H1 (cell line): ENCODE measurements around the gene COL6A5.
"Not testable (repeated sequence)": the region's sequence is repeated elsewhere in the genome, so short reads cannot be mapped to it uniquely, and the experiment has no call there.

ENCODE experiments used
- CTCF ChIP-seq, 3 experiments: IDR thresholded peaks; 1 replicate in 2 of 3; 2 replicates in 1 of 3; pipeline versions ENCODE4 v1.5.1 to v1.6.1; 2011; ENCODE audit warnings: low read length in 3 of 3, mild to moderate bottlenecking in 3 of 3, inconsistent platforms in 2 of 3, low read depth in 1 of 3, moderate library complexity in 1 of 3; ENCODE audit not compliant: insufficient read depth in 1 of 3; ENCODE audit errors: control extremely low read depth in 1 of 3
- EZH2 ChIP-seq: fragments of 200-600 bp; sonication (generic); IDR thresholded peaks from 2 replicates; pipeline ENCODE4 v1.7.1; 2012; ENCODE audit warnings: low read depth, mild to moderate bottlenecking, moderate library complexity, low read length, inconsistent platforms; ENCODE audit not compliant: severe bottlenecking
- POLR2A ChIP-seq, 2 experiments: IDR thresholded peaks; 1 replicate in 1 of 2; 2 replicates in 1 of 2; pipeline ENCODE4 v1.6.1; 2011; ENCODE audit warnings: low read depth in 2 of 2, low read length in 2 of 2, mild to moderate bottlenecking in 2 of 2; ENCODE audit errors: control extremely low read depth in 1 of 2
- SRF ChIP-seq: IDR thresholded peaks from 2 replicates; pipeline ENCODE4 v1.6.1; 2011; ENCODE audit warnings: mild to moderate bottlenecking, low read depth, low read length, moderate library complexity
- TCF12 ChIP-seq: IDR thresholded peaks from 2 replicates; pipeline ENCODE4 v1.6.1; 2011; ENCODE audit warnings: low read depth, mild to moderate bottlenecking, low read length
- YY1 ChIP-seq: IDR thresholded peaks from 2 replicates; pipeline ENCODE4 v1.6.1; 2011; ENCODE audit warnings: low read depth, mild to moderate bottlenecking, low read length

- TF ChIP-seq CTCF (IDR thresholded peaks at IDR 0.05; ENCODE audit: control extremely low read depth in 1 of 3, insufficient read depth in 1 of 3, low read depth in 1 of 3, low read length in 3 of 3); POLR2A (IDR thresholded peaks at IDR 0.05; ENCODE audit: control extremely low read depth in 1 of 2, low read depth in 2 of 2, low read length in 2 of 2); EZH2; SRF; YY1; TCF12: not testable (repeated sequence)
Measured at GRCh38 chr3:130408253-130408652, 62.8 kb downstream of the COL6A5 start.
